GM12878 (cell line): Measurements from ENCODE around the gene SORBS1. TPM values are rescaled to one million over a fixed set of nuclear protein-coding genes. Genes with fewer than 3 reads are reported as not detected.

Experiments
- ATAC-seq: fragments of 200-7000 bp; cut with Tn5 transposase; 3 replicates; pipeline ENCODE4 v1.9.1; 2020; ENCODE audit warnings: mild to moderate bottlenecking, moderate library complexity
- BruUV-seq: library from RNA; stranded (reverse); fragments of 400-500 nt; replicated peaks from 2 replicates; lab custom pipeline; 2021; lab: Mats Ljungman, UMichigan
- CTCF ChIA-PET: fragments of 300-600 bp; sonication (Branson Sonifier 250); formaldehyde crosslinking; extraction: SDS; loops from one replicate; lab custom pipeline; 2021; ENCODE audit warnings: inconsistent platforms; lab: Yijun Ruan, JAX
- POLR2A ChIA-PET: fragments of 350-600 bp; formaldehyde crosslinking; extraction: SDS; loops from one replicate; lab custom pipeline; 2021; ENCODE audit warnings: inconsistent platforms; lab: Charles Lee
- RAD21 ChIA-PET: fragments of 300-600 bp; sonication (Branson Sonifier 250); formaldehyde crosslinking; loops from one replicate; lab custom pipeline; 2023; ENCODE audit warnings: antibody characterized with exemption; ENCODE audit not compliant: unreplicated experiment; lab: Charles Lee
- SMC1A ChIA-PET: fragments of 300-600 bp; sonication (Branson Sonifier 250); formaldehyde crosslinking; loops from one replicate; lab custom pipeline; 2023; ENCODE audit not compliant: unreplicated experiment, uncharacterized antibody; lab: Charles Lee
- DNase-seq: peaks from one replicate; pipeline ENCODE4 v3.0.0-alpha.2; 2011; ENCODE audit warnings: low read depth, low spot score
- FAIRE-seq: peaks from 3 replicates; lab custom pipeline; 2011; peaks lifted over from hg19 to GRCh38; lab: Jason Lieb, UNC
- H2AFZ ChIP-seq: 2 replicates; pipeline ENCODE4 v1.6.0; 2011; ENCODE audit warnings: low read depth, low read length, control low read depth; ENCODE audit not compliant: control insufficient read depth
- H3K27ac ChIP-seq: 2 replicates; pipeline ENCODE4 v1.5.1; 2011; ENCODE audit warnings: control low read depth; ENCODE audit not compliant: control insufficient read depth, insufficient read depth
- H3K27me3 ChIP-seq, 2 experiments: replicated peaks in 1 of 2; 2 replicates each; pipeline versions ENCODE4 v1.6.0 to v1.6.1; 2011; ENCODE audit warnings: low read length in 1 of 2; ENCODE audit not compliant: control insufficient read depth in 2 of 2, insufficient read depth in 2 of 2
- H3K36me3 ChIP-seq, 2 experiments: 2 replicates each; pipeline ENCODE4 v1.5.1; 2011; ENCODE audit warnings: low read length in 1 of 2; ENCODE audit not compliant: control insufficient read depth in 2 of 2, insufficient read depth in 2 of 2
- H3K4me1 ChIP-seq: 2 replicates; pipeline ENCODE4 v1.6.1; 2011; ENCODE audit warnings: mild to moderate bottlenecking, low read length, moderate library complexity, mixed read lengths; ENCODE audit not compliant: control insufficient read depth, insufficient read depth
- H3K4me2 ChIP-seq: 2 replicates; pipeline ENCODE4 v1.6.0; 2011; ENCODE audit warnings: control low read depth; ENCODE audit not compliant: control insufficient read depth, insufficient read depth
- H3K4me3 ChIP-seq: fragments of 200-600 bp; sonication (generic); 2 replicates; pipeline ENCODE4 v1.5.1; 2016
- H3K79me2 ChIP-seq: 2 replicates; pipeline ENCODE4 v1.6.0; 2011; ENCODE audit warnings: low read length; ENCODE audit not compliant: control insufficient read depth, insufficient read depth
- H3K9ac ChIP-seq: 2 replicates; pipeline ENCODE4 v1.8.0; 2011; ENCODE audit warnings: low read length, control low read depth, mixed read lengths; ENCODE audit not compliant: control insufficient read depth, insufficient read depth
- H3K9me3 ChIP-seq: replicated peaks from 3 replicates; pipeline ENCODE4 v1.5.1; 2011; ENCODE audit warnings: mild to moderate bottlenecking, low read length; ENCODE audit not compliant: control insufficient read depth, insufficient read depth
- H4K20me1 ChIP-seq: 2 replicates; pipeline ENCODE4 v1.6.0; 2011; ENCODE audit not compliant: control insufficient read depth, insufficient read depth
- BMI1 ChIP-seq: fragments of 450-650 bp; IDR thresholded peaks from 2 replicates; pipeline ENCODE4 v1.6.1; 2016; ENCODE audit warnings: mild to moderate bottlenecking, moderate library complexity, borderline replicate concordance
- BRCA1 ChIP-seq: IDR thresholded peaks from 2 replicates; pipeline ENCODE4 v1.6.1; 2011; ENCODE audit warnings: low read depth, low read length, improper control_type of control experiment
- CHD1 ChIP-seq: IDR thresholded peaks from 2 replicates; pipeline ENCODE4 v1.6.1; 2012; ENCODE audit warnings: low read depth, low read length, improper control_type of control experiment
- E4F1 ChIP-seq: fragments of 450-650 bp; IDR thresholded peaks from 2 replicates; pipeline ENCODE4 v1.6.1; 2018; ENCODE audit warnings: borderline replicate concordance, mild to moderate bottlenecking; ENCODE audit not compliant: partially characterized antibody
- JUNB ChIP-seq: IDR thresholded peaks from 2 replicates; pipeline ENCODE4 v1.6.1; 2016; ENCODE audit warnings: antibody characterized with exemption, mild to moderate bottlenecking
- JUND ChIP-seq: IDR thresholded peaks from 2 replicates; pipeline ENCODE4 v1.6.1; 2012; ENCODE audit warnings: low read depth, mild to moderate bottlenecking, low read length, improper control_type of control experiment, moderate library complexity
- MTA3 ChIP-seq: IDR thresholded peaks from 2 replicates; pipeline ENCODE4 v1.6.1; 2012; ENCODE audit warnings: low read length, inconsistent platforms, borderline replicate concordance
- MYC ChIP-seq: IDR thresholded peaks from 2 replicates; pipeline ENCODE4 v1.6.1; 2011; ENCODE audit warnings: mild to moderate bottlenecking, low read length, moderate library complexity, inconsistent platforms; ENCODE audit not compliant: insufficient read depth, insufficient replicate concordance, insufficient read length, severe bottlenecking
- PKNOX1 ChIP-seq: fragments of 450-650 bp; IDR thresholded peaks from 2 replicates; pipeline ENCODE4 v1.6.1; 2016; ENCODE audit warnings: mild to moderate bottlenecking
- PML ChIP-seq: IDR thresholded peaks from 2 replicates; pipeline ENCODE4 v1.6.1; 2012; ENCODE audit warnings: low read length, inconsistent platforms
- POLR2A ChIP-seq: IDR thresholded peaks from 2 replicates; pipeline ENCODE4 v1.6.1; 2011; ENCODE audit warnings: low read depth, mild to moderate bottlenecking, low read length
- RAD21 ChIP-seq: IDR thresholded peaks from 2 replicates; pipeline ENCODE4 v1.6.1; 2011; ENCODE audit warnings: mild to moderate bottlenecking, low read depth, low read length, moderate library complexity; ENCODE audit not compliant: insufficient read depth
- SRF ChIP-seq, 2 experiments: IDR thresholded peaks; 2 replicates each; pipeline ENCODE4 v1.6.1; 2011; ENCODE audit warnings: low read depth in 2 of 2, low read length in 2 of 2, mild to moderate bottlenecking in 1 of 2, moderate library complexity in 1 of 2
- TCF12 ChIP-seq: IDR thresholded peaks from 2 replicates; pipeline ENCODE4 v1.6.1; 2011; ENCODE audit warnings: low read depth, mild to moderate bottlenecking, low read length
- TCF7 ChIP-seq: IDR thresholded peaks from 2 replicates; pipeline ENCODE4 v1.6.1; 2014; ENCODE audit warnings: antibody characterized with exemption, borderline replicate concordance
- WRNIP1 ChIP-seq: IDR thresholded peaks from 2 replicates; pipeline ENCODE4 v1.6.1; 2011; ENCODE audit warnings: low read depth, low read length, improper control_type of control experiment, borderline replicate concordance
- ZBTB11 ChIP-seq: fragments of 450-650 bp; formaldehyde crosslinking; IDR thresholded peaks from 2 replicates; pipeline ENCODE4 v1.5.0; 2022; ENCODE audit warnings: mild to moderate bottlenecking, missing genetic modification characterization
- ZNF207 ChIP-seq: fragments of 450-650 bp; IDR thresholded peaks from 2 replicates; pipeline ENCODE4 v1.6.1; 2014; ENCODE audit warnings: antibody characterized with exemption, mild to moderate bottlenecking, borderline replicate concordance
- ZNF622 ChIP-seq: fragments of 450-650 bp; IDR thresholded peaks from 2 replicates; pipeline ENCODE4 v1.6.1; 2017; ENCODE audit warnings: mild to moderate bottlenecking, inconsistent platforms
- in situ Hi-C: fragments of 300-500 bp; cut with MboI; formaldehyde crosslinking; loops from 9 replicates; pipeline ENCODE4 v1.14.3; 2018; ENCODE audit warnings: mixed read lengths
- intact Hi-C: fragments of 100-400 bp; cut with micrococcal nuclease; formaldehyde crosslinking; loops from one replicate; pipeline ENCODE4 v1.14.2; 2022; ENCODE audit not compliant: unreplicated experiment
- polyA plus RNA-seq, 11 experiments: library from polyadenylated mRNA; depleted of rRNA in 4 of 11; unstranded in 6 of 11; stranded (reverse) in 5 of 11; fragments of >200 nt; fragmentation: Nextera tagmentation in 4 of 11; fragmentation: Illumina TruSeq in 1 of 11; extraction: Ambion mirVana in 4 of 11; extraction: Trizol in 1 of 11; gene quantifications; 1 replicate in 1 of 11; 2 replicates in 10 of 11; pipeline versions ENCODE4 v1.2.1 to v1.2.3, GENCODE V29; 2011 to 2016; ENCODE audit warnings: inconsistent platforms in 2 of 11, missing spikeins in 2 of 11, low read depth in 1 of 11
- total RNA-seq, 4 experiments: library from RNA; depleted of rRNA in 3 of 4; stranded (reverse); fragments of >200 nt in 3 of 4; fragmentation: Illumina TruSeq in 1 of 4; extraction: Trizol in 1 of 4; gene quantifications; 2 replicates each; pipeline versions ENCODE4 v1.2.1 to v1.2.3, GENCODE V29; 2013 to 2021

SORBS1 gene
- total and polyA plus RNA-seq, 10 of the 15 experiments (the other 5 are each of a cell fraction or from before 2014, with no cell fraction given): 0.13 to 0.75 (median 0.39) TPM

GRCh38 chr10:95604630-95605029, 43.5 kb upstream of the SORBS1 start:
- POLR2A ChIA-PET: interaction anchor here (1.5 kb wide), 1 partner anchor 10 kb away, joined by 4 read pairs; no protein-coding TSS in a partner anchor
- Histone ChIP-seq H2AFZ (no peak overlapping the region), H3K9me3 (no peaks in the 10 kb centered on the region), H3K27me3 (no peaks in the 10 kb centered on the region), H4K20me1 (no peaks in the 10 kb centered on the region), H3K4me2 (no peak overlapping the region), H3K79me2 (no peaks in the 10 kb centered on the region), H3K27ac (no peak overlapping the region), H3K36me3 (peaks cover 5 to 20% of the 10 kb centered on the region in 2 experiments), H3K4me1 (no peaks in the 10 kb centered on the region), H3K4me3 (no peak overlapping the region), H3K9ac (no peak overlapping the region)
- ATAC-seq (no peak), FAIRE-seq (no peak), DNase-seq (no peak)
- intact Hi-C loops: loop anchor here (5.0 kb wide), 1 partner anchor 157 kb away; no protein-coding TSS in a partner anchor
- SMC1A ChIA-PET: interaction anchor here (0.6 to 3.2 kb wide), 9 partner anchors 10 to 230 kb away, joined by 3 to 24 read pairs (median 4); no protein-coding TSS in a partner anchor
- RAD21 ChIA-PET: interaction anchor here (0.5 to 8.6 kb wide), 5 partner anchors 174 to 299 kb away, joined by 3 to 84 read pairs (median 4); no protein-coding TSS in a partner anchor
- CTCF ChIA-PET: interaction anchor here (0.9 to 10.9 kb wide), 11 partner anchors 9 to 303 kb away, joined by 3 to 177 read pairs (median 4); no protein-coding TSS in a partner anchor
- in situ Hi-C loops: loop anchor here (5.0 kb wide), 2 partner anchors 177 to 232 kb away; no protein-coding TSS in a partner anchor
- BruUV-seq: no TSS peak
- TF ChIP-seq PKNOX1 (no peak), BMI1 (no peak), JUNB (no peak), POLR2A (no peak; the same call in 1 of the 2 replicates), WRNIP1 (no peak), ZNF207 (no peak), ZNF622 (no peak), CHD1 (no peak), TCF7 (no peak), MYC (no peak), JUND (no peak), PML (no peak), MTA3 (no peak), RAD21 (no peak), TCF12 (no peak), E4F1 (no peak), ZBTB11 (no peak), SRF (IDR thresholded peaks at IDR 0.05; ENCODE audit: low read depth in 2 of 2, low read length in 2 of 2) (no peak), BRCA1 (no peak)
